HepG2 (cell line): ENCODE results near the gene MVB12A. TPM values are rescaled to one million over a fixed set of nuclear protein-coding genes. Genes with fewer than 3 reads are reported as not detected.
A peak's percentile ranks its signal among the peaks of the same experiment; 100 is the strongest.

Experiments
- DMTF1 ChIP-seq: sonication (generic); formaldehyde crosslinking; IDR thresholded peaks from 2 replicates; pipeline ENCODE4 v1.4.0; 2020; ENCODE audit warnings: mild to moderate bottlenecking, missing genetic modification reagents
- DRAP1 ChIP-seq: IDR thresholded peaks from 2 replicates; pipeline ENCODE4 v1.6.1; 2016; ENCODE audit warnings: missing genetic modification reagents, missing compliant biosample characterization
- JDP2 ChIP-seq: sonication (generic); formaldehyde crosslinking; IDR thresholded peaks from 2 replicates; pipeline ENCODE4 v1.8.1; 2022; ENCODE audit warnings: missing genetic modification reagents, borderline replicate concordance
- RXRB ChIP-seq: IDR thresholded peaks from 2 replicates; pipeline ENCODE4 v1.6.1; 2016; ENCODE audit warnings: borderline replicate concordance, missing genetic modification reagents, missing compliant biosample characterization
- TBX3 ChIP-seq: fragments of 450-650 bp; IDR thresholded peaks from 2 replicates; pipeline ENCODE4 v1.6.1; 2017; ENCODE audit warnings: antibody characterized with exemption, mild to moderate bottlenecking, inconsistent platforms, borderline replicate concordance
- TRAFD1 ChIP-seq: sonication (generic); formaldehyde crosslinking; IDR thresholded peaks from 2 replicates; pipeline ENCODE4 v1.5.1; 2020; ENCODE audit warnings: missing genetic modification reagents, mild to moderate bottlenecking, borderline replicate concordance
- ZNF136 ChIP-seq: sonication (generic); formaldehyde crosslinking; IDR thresholded peaks from 2 replicates; pipeline ENCODE4 v1.8.1; 2022; ENCODE audit warnings: low read depth, mild to moderate bottlenecking, moderate library complexity, missing genetic modification reagents
- ZNF276 ChIP-seq: sonication (generic); formaldehyde crosslinking; IDR thresholded peaks from 2 replicates; pipeline ENCODE4 v1.4.0; 2020; ENCODE audit warnings: mild to moderate bottlenecking, low read depth, missing genetic modification reagents
- polyA plus RNA-seq, 8 experiments: library from polyadenylated mRNA; depleted of rRNA in 3 of 8; stranded (reverse) in 7 of 8; unstranded in 1 of 8; fragments of >200 nt; fragmentation: Illumina TruSeq in 4 of 8; extraction: Trizol in 4 of 8; gene quantifications; 2 replicates each; pipeline versions ENCODE4 v1.2.1 to v1.2.3, GENCODE V29; 2011 to 2016; ENCODE audit warnings: low read depth in 4 of 8, missing spikeins in 1 of 8, mixed read lengths in 1 of 8; ENCODE audit not compliant: insufficient read depth in 1 of 8
- total RNA-seq, 5 experiments: library from RNA; depleted of rRNA; stranded (reverse); fragments of >200 nt; fragmentation: Illumina TruSeq; extraction: Trizol; gene quantifications; 2 replicates each; pipeline ENCODE4 v1.2.3, GENCODE V29; 2016; ENCODE audit warnings: low read depth in 1 of 5
- TF ChIP-seq, protein P1 (sequence below): sonication (generic); formaldehyde crosslinking; IDR thresholded peaks from 2 replicates; pipeline ENCODE4 v1.5.1; 2020; ENCODE audit warnings: missing genetic modification reagents, mild to moderate bottlenecking, borderline replicate concordance
- TF ChIP-seq, protein P2 (sequence below): sonication (generic); formaldehyde crosslinking; IDR thresholded peaks from 2 replicates; pipeline ENCODE4 v1.4.0; 2020; ENCODE audit warnings: missing genetic modification reagents, borderline replicate concordance

The MVB12A gene
- total and polyA plus RNA-seq, 2 of the 13 experiments (the other 11 are each of a cell fraction or from before 2014, with no cell fraction given): 35.7 to 36.1 TPM

GRCh38 chr19:17390665-17391370, 29.0 kb upstream of the MVB12A start (continued):
- no peak for TF ChIP-seq ZNF276
- TF ChIP-seq TBX3: no peak
- TF ChIP-seq RXRB (CRISPR knock-in tag): no peak
- TF ChIP-seq, protein P1, sequence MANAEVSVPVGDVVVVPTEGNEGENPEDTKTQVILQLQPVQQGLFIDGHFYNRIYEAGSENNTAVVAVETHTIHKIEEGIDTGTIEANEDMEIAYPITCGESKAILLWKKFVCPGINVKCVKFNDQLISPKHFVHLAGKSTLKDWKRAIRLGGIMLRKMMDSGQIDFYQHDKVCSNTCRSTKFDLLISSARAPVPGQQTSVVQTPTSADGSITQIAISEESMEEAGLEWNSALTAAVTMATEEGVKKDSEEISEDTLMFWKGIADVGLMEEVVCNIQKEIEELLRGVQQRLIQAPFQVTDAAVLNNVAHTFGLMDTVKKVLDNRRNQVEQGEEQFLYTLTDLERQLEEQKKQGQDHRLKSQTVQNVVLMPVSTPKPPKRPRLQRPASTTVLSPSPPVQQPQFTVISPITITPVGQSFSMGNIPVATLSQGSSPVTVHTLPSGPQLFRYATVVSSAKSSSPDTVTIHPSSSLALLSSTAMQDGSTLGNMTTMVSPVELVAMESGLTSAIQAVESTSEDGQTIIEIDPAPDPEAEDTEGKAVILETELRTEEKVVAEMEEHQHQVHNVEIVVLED: peak; percentile 51; the same call in 1 of the 2 replicates
- TF ChIP-seq DRAP1 (CRISPR knock-in tag): no peak; the same call in 1 of the 2 replicates
- no peak for TF ChIP-seq TRAFD1 (CRISPR knock-in tag)
- TF ChIP-seq DMTF1 (CRISPR knock-in tag): no peak
- TF ChIP-seq ZNF136 (CRISPR knock-in tag): no peak
- no peak for TF ChIP-seq JDP2 (CRISPR knock-in tag)
- TF ChIP-seq, protein P2, sequence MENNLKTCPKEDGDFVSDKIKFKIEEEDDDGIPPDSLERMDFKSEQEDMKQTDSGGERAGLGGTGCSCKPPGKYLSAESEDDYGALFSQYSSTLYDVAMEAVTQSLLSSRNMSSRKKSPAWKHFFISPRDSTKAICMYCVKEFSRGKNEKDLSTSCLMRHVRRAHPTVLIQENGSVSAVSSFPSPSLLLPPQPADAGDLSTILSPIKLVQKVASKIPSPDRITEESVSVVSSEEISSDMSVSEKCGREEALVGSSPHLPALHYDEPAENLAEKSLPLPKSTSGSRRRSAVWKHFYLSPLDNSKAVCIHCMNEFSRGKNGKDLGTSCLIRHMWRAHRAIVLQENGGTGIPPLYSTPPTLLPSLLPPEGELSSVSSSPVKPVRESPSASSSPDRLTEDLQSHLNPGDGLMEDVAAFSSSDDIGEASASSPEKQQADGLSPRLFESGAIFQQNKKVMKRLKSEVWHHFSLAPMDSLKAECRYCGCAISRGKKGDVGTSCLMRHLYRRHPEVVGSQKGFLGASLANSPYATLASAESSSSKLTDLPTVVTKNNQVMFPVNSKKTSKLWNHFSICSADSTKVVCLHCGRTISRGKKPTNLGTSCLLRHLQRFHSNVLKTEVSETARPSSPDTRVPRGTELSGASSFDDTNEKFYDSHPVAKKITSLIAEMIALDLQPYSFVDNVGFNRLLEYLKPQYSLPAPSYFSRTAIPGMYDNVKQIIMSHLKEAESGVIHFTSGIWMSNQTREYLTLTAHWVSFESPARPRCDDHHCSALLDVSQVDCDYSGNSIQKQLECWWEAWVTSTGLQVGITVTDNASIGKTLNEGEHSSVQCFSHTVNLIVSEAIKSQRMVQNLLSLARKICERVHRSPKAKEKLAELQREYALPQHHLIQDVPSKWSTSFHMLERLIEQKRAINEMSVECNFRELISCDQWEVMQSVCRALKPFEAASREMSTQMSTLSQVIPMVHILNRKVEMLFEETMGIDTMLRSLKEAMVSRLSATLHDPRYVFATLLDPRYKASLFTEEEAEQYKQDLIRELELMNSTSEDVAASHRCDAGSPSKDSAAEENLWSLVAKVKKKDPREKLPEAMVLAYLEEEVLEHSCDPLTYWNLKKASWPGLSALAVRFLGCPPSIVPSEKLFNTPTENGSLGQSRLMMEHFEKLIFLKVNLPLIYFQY (CRISPR knock-in tag): no peak
